CD8-positive, alpha-beta memory T cell (primary cell): ENCODE data around the gene CLOCK. TPM values are rescaled to one million over a fixed set of nuclear protein-coding genes. Genes with fewer than 3 reads are reported as not detected.
"Not testable (repeated sequence)": the region's sequence is repeated elsewhere in the genome, so short reads cannot be mapped to it uniquely, and the experiment has no call there.

Source experiments
- CTCF ChIA-PET: fragments of 350-600 bp; sonication (Branson Sonifier 250); formaldehyde crosslinking; loops from one replicate; lab custom pipeline; 2021; ENCODE audit warnings: antibody characterized with exemption; lab: Charles Lee
- POLR2A ChIA-PET: fragments of 350-600 bp; sonication (Branson Sonifier 250); formaldehyde crosslinking; loops from one replicate; lab custom pipeline; 2021; ENCODE audit warnings: antibody characterized with exemption; lab: Charles Lee
- DNase-seq, 5 donors: peaks; one replicate each; pipeline versions ENCODE4 v3.0.0 to v3.0.0-alpha.2; 2020 to 2022; ENCODE audit warnings: mixed read lengths in 1 of 5
- H3K27ac ChIP-seq: one replicate; pipeline ENCODE4 v1.7.0; 2013; ENCODE audit warnings: low read depth, mild to moderate bottlenecking, low read length, moderate library complexity
- H3K27me3 ChIP-seq: 2 replicates; pipeline ENCODE4 v1.7.0; 2013; ENCODE audit warnings: low read length, mild to moderate bottlenecking; ENCODE audit not compliant: insufficient read depth, poor library complexity, severe bottlenecking
- H3K36me3 ChIP-seq: 2 replicates; pipeline ENCODE4 v1.7.0; 2013; ENCODE audit warnings: mild to moderate bottlenecking, low read length, moderate library complexity; ENCODE audit not compliant: insufficient read depth
- H3K4me1 ChIP-seq: 2 replicates; pipeline ENCODE4 v1.7.0; 2013; ENCODE audit warnings: mild to moderate bottlenecking, low read length, moderate library complexity; ENCODE audit not compliant: insufficient read depth
- H3K4me3 ChIP-seq: 2 replicates; pipeline ENCODE4 v1.7.0; 2013; ENCODE audit warnings: mild to moderate bottlenecking, low read length
- H3K9me3 ChIP-seq: 2 replicates; pipeline ENCODE4 v1.7.0; 2013; ENCODE audit warnings: mild to moderate bottlenecking, low read length
- H3K27ac Mint-ChIP-seq, 8 donors: one replicate each; pipeline ENCODE4 v1.8.0; 2020 to 2021; ENCODE audit warnings: mixed read lengths in 8 of 8, mild to moderate bottlenecking in 6 of 8, inconsistent platforms in 3 of 8, moderate library complexity in 3 of 8
- H3K27me3 Mint-ChIP-seq, 2 donors: one replicate each; pipeline ENCODE4 v1.8.0; 2020 to 2021; ENCODE audit warnings: mixed read lengths in 2 of 2, mild to moderate bottlenecking in 1 of 2, moderate library complexity in 1 of 2
- H3K36me3 Mint-ChIP-seq, 3 donors: one replicate each; pipeline ENCODE4 v1.8.0; 2020 to 2021; ENCODE audit warnings: mixed read lengths in 3 of 3, inconsistent platforms in 1 of 3, mild to moderate bottlenecking in 1 of 3
- H3K4me1 Mint-ChIP-seq, 3 donors: one replicate each; pipeline ENCODE4 v1.8.0; 2020 to 2021; ENCODE audit warnings: mixed read lengths in 3 of 3, inconsistent platforms in 1 of 3, mild to moderate bottlenecking in 1 of 3
- H3K4me3 Mint-ChIP-seq, 7 donors: one replicate each; pipeline ENCODE4 v1.8.0; 2020 to 2021; ENCODE audit warnings: mixed read lengths in 7 of 7, mild to moderate bottlenecking in 6 of 7, moderate library complexity in 4 of 7, inconsistent platforms in 2 of 7
- H3K9me3 Mint-ChIP-seq, 5 donors: one replicate each; pipeline ENCODE4 v1.8.0; 2020 to 2022; ENCODE audit warnings: mixed read lengths in 5 of 5, mild to moderate bottlenecking in 3 of 5, moderate library complexity in 2 of 5, inconsistent platforms in 1 of 5
- polyA plus RNA-seq: library from polyadenylated mRNA; unstranded; fragments of 300-500 nt; fragmentation: Illumina TruSeq; gene quantifications from one replicate; pipeline ENCODE4 v1.2.3, GENCODE V29; 2021
- total RNA-seq, 2 experiments: library from RNA; stranded (reverse); gene quantifications; one replicate each; pipeline ENCODE4 v1.2.3, GENCODE V29; 2021

CLOCK gene
- total and polyA plus RNA-seq, 3 experiments from 2014 or later: 4.5 to 16.4 (median 13.3) TPM

DNA sequence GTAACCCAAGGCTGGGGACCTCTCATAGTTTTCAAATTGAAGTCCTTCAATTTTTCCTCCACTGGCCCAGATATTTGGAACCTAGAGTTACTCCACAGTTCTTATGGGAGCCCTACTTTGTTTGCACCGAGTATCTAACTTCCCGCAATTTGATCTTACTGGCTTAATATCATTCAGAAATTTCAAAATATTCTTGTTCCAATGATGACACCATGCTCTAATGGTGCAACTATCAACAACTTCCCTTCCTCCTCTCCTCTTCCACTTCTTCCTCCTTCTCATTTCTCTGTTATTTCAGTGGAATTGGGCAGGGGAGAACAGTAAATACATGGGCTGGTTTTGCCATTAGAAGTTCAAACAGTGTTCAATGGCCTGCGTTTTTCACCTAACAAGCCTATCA lies 25.1 kb upstream of the CLOCK start:
- peaks cover 11 to 23% (median 15%) of the 10 kb centered on the region in 5 donors for H3K9me3 Mint-ChIP-seq
- Histone ChIP-seq H3K4me1 (no peaks in the 10 kb centered on the region), H3K36me3 (no peaks in the 10 kb centered on the region), H3K9me3 (no peaks in the 10 kb centered on the region), H3K4me3 (no peak overlapping the region), H3K27ac (no peak overlapping the region), H3K27me3 (no peaks in the 10 kb centered on the region)
- no peaks in the 10 kb centered on the region for H3K4me1 Mint-ChIP-seq
- no peak overlapping the region for H3K27ac Mint-ChIP-seq
- no peak overlapping the region for H3K4me3 Mint-ChIP-seq
- no peak for DNase-seq
- ChIA-PET CTCF (no interaction called here), POLR2A (no interaction called here)
- peaks cover 3 to 16% (median 4%) of the 10 kb centered on the region in 3 donors for H3K36me3 Mint-ChIP-seq
- H3K27me3 Mint-ChIP-seq: peaks cover 4 to 36% of the 10 kb centered on the region in 2 donors

DNA sequence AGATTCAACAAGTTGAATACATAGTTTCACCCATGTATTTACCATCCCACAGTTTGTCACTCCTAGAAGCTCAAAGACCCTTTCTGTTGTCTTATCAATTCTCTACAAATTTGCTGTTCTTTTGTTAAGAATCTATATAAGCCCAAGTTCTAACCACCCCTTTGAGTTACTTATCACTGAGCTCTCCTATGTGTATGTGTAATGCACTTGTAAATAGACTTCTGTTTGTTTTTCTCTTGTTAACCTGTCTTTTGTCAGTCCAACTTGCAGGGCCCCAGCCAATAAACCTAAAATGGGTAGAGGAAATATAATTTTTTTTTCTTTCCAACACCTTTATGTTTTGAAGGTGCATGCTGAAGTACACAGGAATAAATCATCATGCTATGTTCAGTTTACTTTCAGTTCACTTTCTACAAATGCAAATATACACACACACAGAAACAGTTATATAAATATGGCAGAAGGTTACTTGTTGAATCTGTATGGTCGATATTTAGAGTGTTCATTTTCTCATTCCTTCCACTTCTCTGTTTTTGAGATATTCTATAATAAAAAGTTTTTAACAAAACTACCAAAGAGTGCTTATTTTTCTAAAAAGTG lies 22.3 kb upstream of the CLOCK start:
- Histone ChIP-seq H3K4me1 (no peaks in the 10 kb centered on the region), H3K27ac (no peak overlapping the region), H3K4me3 (no peak overlapping the region), H3K27me3 (no peaks in the 10 kb centered on the region), H3K36me3 (no peaks in the 10 kb centered on the region), H3K9me3 (no peaks in the 10 kb centered on the region)
- ChIA-PET CTCF (no interaction called here), POLR2A (no interaction called here)
- H3K4me3 Mint-ChIP-seq: no peak overlapping the region
- H3K9me3 Mint-ChIP-seq: no peaks in the 10 kb centered on the region
- H3K27me3 Mint-ChIP-seq: peaks cover 4 to 22% of the 10 kb centered on the region in 2 donors
- no peak for DNase-seq
- no peaks in the 10 kb centered on the region for H3K36me3 Mint-ChIP-seq
- no peak overlapping the region for H3K27ac Mint-ChIP-seq
- H3K4me1 Mint-ChIP-seq: no peaks in the 10 kb centered on the region

DNA sequence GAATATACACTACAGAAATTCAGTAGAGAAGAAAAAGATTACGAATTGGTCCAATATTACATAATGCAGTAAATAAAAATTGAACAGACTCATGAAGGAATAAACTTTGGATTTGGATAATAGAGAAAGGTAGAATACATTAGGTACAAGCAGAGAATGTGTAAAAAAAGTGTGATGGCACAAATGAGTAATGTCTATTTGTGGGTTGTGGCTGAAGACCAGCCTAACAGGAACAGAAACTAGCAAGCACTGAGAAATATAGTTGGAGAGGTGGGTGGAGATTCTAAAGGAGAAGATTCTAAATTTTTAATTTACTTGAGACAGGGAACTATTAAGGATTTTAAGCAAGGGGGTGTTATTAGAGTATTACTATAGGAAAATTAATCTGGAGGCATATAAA lies 15.2 kb upstream of the CLOCK start:
- CTCF ChIA-PET: no interaction called here
- H3K9me3 ChIP-seq: no peaks in the 10 kb centered on the region
- no peaks in the 10 kb centered on the region for H3K36me3 ChIP-seq
- H3K4me3 ChIP-seq: no peak overlapping the region
- Mint-ChIP-seq H3K27me3 (peaks cover 2 to 16% of the 10 kb centered on the region in 2 donors), H3K9me3 (no peaks in the 10 kb centered on the region), H3K4me3 (no peak overlapping the region), H3K36me3 (no peaks in the 10 kb centered on the region), H3K4me1 (peaks cover 0 to 6% (median 3%) of the 10 kb centered on the region in 3 donors), H3K27ac (no peak overlapping the region)
- no peaks in the 10 kb centered on the region for H3K4me1 ChIP-seq
- no peak overlapping the region for H3K27ac ChIP-seq
- no peaks in the 10 kb centered on the region for H3K27me3 ChIP-seq
- POLR2A ChIA-PET: no interaction called here
- DNase-seq: no peak

DNA sequence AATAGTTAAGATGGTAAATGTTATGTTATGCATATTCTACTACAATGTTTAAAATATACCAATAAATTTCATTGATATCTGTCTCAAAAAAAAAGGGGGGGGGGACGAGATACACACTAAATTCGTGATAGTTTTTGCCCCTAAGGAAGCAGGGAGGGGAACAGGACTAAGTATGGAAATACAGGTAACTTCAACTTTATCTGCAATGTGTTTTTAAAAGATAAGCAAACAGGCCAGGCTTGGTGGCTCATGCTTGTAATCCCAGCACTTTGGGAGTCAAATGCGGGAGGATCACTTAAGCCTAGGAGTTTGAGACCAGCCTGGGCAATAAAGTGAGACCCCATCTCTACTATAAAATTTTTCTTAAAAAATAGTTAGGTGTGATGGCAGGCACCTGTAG lies 13.4 kb upstream of the CLOCK start:
- Mint-ChIP-seq H3K4me1 (peaks cover 0 to 6% (median 3%) of the 10 kb centered on the region in 3 donors), H3K4me3 (no peak overlapping the region), H3K27me3 (peaks cover 2 to 16% of the 10 kb centered on the region in 2 donors), H3K9me3 (no peaks in the 10 kb centered on the region), H3K27ac (no peak overlapping the region), H3K36me3 (no peaks in the 10 kb centered on the region)
- Histone ChIP-seq H3K27ac (no peak overlapping the region), H3K4me3 (no peak overlapping the region), H3K36me3 (no peaks in the 10 kb centered on the region), H3K4me1 (no peaks in the 10 kb centered on the region), H3K27me3 (no peaks in the 10 kb centered on the region), H3K9me3 (no peaks in the 10 kb centered on the region)
- ChIA-PET POLR2A (no interaction called here), CTCF (no interaction called here)
- DNase-seq: no peak

DNA sequence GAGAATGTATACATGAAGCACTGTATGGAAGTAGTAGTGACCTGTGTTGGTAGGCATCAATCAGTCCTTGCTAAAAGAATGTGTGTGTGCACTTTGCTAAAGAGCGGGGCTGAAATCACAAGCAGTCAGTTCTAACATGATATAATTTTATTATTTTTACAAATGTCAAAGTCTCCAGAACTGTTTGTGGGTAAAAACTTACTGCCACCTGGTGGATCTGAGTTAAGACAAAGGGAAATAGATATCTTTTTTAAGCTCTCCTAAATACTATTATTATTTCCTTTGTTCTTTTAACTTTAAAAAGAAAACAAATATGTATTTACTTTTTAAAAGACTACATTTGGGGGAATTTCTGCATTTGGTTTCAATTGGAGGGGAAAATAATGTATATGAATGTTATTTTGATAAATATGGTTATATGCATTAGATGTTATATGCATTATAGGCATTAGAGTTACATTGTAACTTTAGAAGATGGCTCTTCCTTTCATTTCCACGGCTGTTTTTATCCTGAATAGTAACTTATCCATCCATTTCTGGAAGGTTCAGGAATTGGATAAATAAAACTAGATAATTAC lies 7.8 kb upstream of the CLOCK start:
- Mint-ChIP-seq H3K36me3 (no peaks in the 10 kb centered on the region), H3K27me3 (peaks cover 7 to 15% of the 10 kb centered on the region in 2 donors), H3K4me1 (peaks cover 7 to 21% (median 10%) of the 10 kb centered on the region in 3 donors), H3K9me3 (no peaks in the 10 kb centered on the region), H3K27ac (no peak overlapping the region), H3K4me3 (no peak overlapping the region)
- H3K4me1 ChIP-seq: peaks cover 5% of the 10 kb centered on the region
- no peaks in the 10 kb centered on the region for H3K9me3 ChIP-seq
- no peaks in the 10 kb centered on the region for H3K27me3 ChIP-seq
- H3K27ac ChIP-seq: no peak overlapping the region
- no peaks in the 10 kb centered on the region for H3K36me3 ChIP-seq
- peak in 1 of 5 donors; percentile 34 for DNase-seq
- ChIA-PET CTCF (interaction anchor here (0.7 to 1.5 kb wide), 9 partner anchors 9 to 369 kb away, joined by 3 to 12 read pairs (median 5); partner anchors contain the start of genes SRD5A3 and TMEM165), POLR2A (interaction anchor here (1.4 kb wide), 1 partner anchor 9 kb away, joined by 6 read pairs; no protein-coding TSS in a partner anchor)
- H3K4me3 ChIP-seq: no peak overlapping the region

DNA sequence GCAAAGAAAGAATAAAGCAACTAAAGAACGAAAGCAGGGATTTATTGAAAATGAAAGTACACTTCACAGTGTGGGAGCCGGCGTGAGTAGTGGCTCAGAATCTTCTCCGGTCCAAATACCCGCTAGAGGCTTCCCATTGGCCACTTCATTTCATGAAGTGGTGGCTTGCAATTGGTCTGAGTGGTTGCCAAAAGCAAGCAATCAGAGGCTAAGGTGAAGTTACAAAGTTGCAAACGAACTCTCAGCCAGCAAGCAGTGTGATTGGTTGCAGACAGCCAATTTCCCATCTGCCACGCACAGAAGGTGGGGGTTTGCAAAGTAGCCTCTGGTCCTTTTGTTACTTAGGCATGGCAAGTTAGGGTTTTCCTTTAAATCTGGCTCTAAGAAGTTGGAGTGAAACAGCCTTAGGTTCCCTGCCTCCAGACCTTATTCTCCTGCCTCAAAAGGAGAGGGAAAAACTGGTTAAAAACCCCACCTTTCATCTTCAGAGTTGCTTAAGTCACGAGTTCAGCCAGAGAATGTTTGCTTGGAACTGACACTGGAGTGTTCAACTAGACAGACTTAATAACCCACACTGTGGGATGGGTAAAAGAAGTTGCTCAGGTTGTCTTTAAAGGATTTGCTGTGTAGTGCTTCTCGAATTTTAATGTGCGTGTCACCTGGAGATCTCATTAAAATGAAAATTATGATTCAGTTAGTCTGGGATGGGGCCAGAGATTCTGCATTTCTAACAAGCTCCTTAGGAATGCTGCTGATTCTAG lies 6.9 kb upstream of the CLOCK start:
- no peaks in the 10 kb centered on the region for H3K27me3 ChIP-seq
- CTCF ChIA-PET: interaction anchor here (1.1 to 1.5 kb wide), 6 partner anchors 8 to 207 kb away, joined by 3 to 12 read pairs (median 6); partner anchors contain the start of genes SRD5A3 and TMEM165
- H3K27ac ChIP-seq: no peak overlapping the region
- Mint-ChIP-seq H3K4me1 (peaks cover 7 to 21% (median 10%) of the 10 kb centered on the region in 3 donors), H3K27ac (peak overlapping the region in 6 of 8 donors; percentile 5 to 69 (median 49)), H3K4me3 (peak overlapping the region; percentile 65 to 86 (median 70)), H3K27me3 (peaks cover 7 to 15% of the 10 kb centered on the region in 2 donors), H3K9me3 (no peaks in the 10 kb centered on the region), H3K36me3 (no peaks in the 10 kb centered on the region)
- DNase-seq: peak in 3 of 5 donors; percentile 7 to 21 (median 8)
- POLR2A ChIA-PET: interaction anchor here (1.4 kb wide), 1 partner anchor 8 kb away, joined by 6 read pairs; no protein-coding TSS in a partner anchor
- H3K4me3 ChIP-seq: peak overlapping the region; percentile 7
- no peaks in the 10 kb centered on the region for H3K36me3 ChIP-seq
- H3K4me1 ChIP-seq: peaks cover 5% of the 10 kb centered on the region
- H3K9me3 ChIP-seq: no peaks in the 10 kb centered on the region

DNA sequence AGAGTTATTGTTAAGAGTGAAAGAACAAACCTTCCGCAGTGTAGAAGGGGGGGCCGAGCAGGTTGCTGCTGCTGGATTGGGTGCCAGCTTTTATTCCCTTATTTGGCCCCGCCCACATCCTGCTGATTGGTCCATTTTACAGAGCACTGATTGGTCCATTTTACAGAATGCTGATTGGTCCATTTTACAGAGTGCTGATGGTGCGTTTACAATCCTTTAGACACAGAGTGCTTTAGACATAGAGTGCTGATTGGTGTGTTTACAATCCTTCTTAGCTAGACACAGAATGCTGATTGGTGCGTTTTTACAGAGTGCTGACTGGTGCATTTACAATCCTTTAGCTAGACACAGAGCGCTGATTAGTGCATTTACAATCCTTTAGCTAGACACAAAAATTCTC lies 5.3 kb upstream of the CLOCK start:
- CTCF ChIA-PET: interaction anchor here (1.1 to 1.8 kb wide), 3 partner anchors 203 to 239 kb away, joined by 3 to 9 read pairs (median 3); partner anchors contain the start of gene SRD5A3
- H3K27me3 Mint-ChIP-seq, H3K9me3 Mint-ChIP-seq, H3K36me3 Mint-ChIP-seq, H3K36me3 ChIP-seq, H3K9me3 ChIP-seq, H3K27ac ChIP-seq, H3K4me3 ChIP-seq, H3K27me3 ChIP-seq, POLR2A ChIA-PET, H3K27ac Mint-ChIP-seq, DNase-seq: not testable (repeated sequence)
- H3K4me1 Mint-ChIP-seq: peaks cover 14 to 31% (median 20%) of the 10 kb centered on the region in 3 donors
- peaks cover 11% of the 10 kb centered on the region for H3K4me1 ChIP-seq
- H3K4me3 Mint-ChIP-seq: peak overlapping the region in 1 of 7 donors; percentile 56
